GM18505 (cell line): ENCODE measurements around the gene IRF9.

Experiments
- ATAC-seq: cut with Tn5 transposase; IDR thresholded peaks from one replicate; pipeline ENCODE4 v1.9.1; 2021; ENCODE audit not compliant: unreplicated experiment
- POLR2A ChIP-seq: IDR thresholded peaks from 4 replicates; pipeline ENCODE4 v1.6.1; 2011; ENCODE audit warnings: borderline replicate concordance; ENCODE audit not compliant: insufficient read depth, insufficient read length; ENCODE audit errors: extremely low read depth

Gene IRF9

DNA sequence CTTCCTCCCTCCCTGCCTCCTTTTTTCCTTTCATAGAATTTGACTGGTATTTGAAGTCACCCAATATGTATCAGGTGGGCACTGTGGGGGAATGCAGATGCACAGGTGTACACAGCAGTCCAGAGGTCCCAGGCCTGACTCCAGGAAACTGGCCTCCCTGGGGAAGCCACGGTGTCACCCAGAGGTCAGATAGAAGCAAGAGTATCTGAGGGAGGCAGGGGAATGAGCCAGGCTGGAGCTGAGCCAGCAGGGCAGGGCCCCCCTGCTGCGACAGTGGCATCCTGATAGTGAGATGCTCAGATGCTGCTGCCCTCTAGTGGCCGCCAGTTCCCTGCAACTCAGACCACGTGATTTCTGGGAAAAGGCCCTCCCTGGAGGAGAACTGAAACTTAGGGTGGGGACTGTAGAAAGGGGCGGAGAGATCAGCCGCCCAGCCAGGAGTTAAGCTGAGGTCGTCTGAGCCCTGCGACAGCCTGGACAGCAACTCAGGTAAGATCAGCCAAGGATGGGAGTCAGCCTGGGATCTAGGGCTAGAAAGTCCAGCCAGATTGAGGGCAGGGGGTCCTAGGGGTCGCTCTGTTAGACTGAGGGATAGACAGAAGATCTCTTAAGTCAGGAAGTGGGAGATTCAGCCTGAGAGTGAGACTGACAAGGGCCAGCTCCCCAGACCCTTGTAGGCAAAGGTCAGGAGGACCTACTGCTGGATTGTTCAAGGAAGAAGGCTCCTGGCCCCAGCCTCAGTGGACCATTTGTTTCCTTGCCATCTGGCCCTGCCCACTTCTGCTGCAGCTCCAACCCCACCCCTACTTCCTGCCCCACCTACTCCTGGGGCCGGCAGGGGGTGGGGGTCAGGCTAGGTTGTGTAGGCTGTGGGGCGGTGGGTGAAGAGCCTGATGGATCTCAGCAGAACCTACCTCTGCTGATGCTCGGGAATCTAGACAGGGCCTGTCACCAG, at the start of gene IRF9:
IRF9 (plus strand) TSS at position 416 of the 955 bp plus-strand sequence. CDS start 880 bp downstream, outside the sequence.
- TF ChIP-seq POLR2A = peak; percentile 98
- ATAC-seq = peak; percentile 81

GRCh38 chr14:24113379-24113800, 47.7 kb upstream of the IRF9 start:
- no peak for TF ChIP-seq POLR2A
- no peak for ATAC-seq

DNA sequence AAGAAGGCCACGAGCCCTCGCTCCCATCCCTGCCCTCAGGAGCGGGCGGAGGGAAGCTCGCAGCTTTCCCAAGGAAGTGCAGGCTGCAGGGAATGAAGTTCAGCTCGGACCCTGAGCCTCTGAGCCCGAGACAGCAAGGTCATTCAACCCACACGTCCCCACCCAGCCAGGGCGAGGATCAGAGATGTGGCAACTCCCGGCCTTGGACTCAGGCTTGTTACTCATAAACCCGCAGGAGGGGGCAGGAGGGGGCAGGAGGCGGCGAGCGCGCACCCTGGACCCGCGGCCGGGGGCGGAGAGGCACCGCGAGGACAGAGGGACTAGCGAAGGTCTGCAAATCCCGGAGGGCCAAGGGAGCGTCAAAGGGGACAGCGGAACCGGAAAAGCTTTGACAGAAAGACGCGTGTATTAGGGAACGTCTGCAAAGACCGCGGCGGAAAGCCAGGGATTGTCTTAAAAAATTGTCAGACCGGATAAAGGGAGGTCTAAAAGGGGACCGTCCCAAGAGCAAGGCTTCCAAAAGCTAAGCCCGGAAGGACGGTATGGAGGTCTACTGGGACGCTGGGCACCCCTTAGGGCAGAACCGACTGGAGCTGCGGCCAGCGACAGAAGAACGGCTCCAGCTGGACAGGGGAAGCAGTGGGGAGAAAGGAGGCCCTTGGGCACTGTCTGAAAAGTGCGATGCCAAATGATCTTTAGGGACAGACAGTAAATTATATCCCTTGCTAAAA, 47.1 kb upstream of the IRF9 start:
- TF ChIP-seq POLR2A = peak; percentile 82
- peak; percentile 19 for ATAC-seq

DNA sequence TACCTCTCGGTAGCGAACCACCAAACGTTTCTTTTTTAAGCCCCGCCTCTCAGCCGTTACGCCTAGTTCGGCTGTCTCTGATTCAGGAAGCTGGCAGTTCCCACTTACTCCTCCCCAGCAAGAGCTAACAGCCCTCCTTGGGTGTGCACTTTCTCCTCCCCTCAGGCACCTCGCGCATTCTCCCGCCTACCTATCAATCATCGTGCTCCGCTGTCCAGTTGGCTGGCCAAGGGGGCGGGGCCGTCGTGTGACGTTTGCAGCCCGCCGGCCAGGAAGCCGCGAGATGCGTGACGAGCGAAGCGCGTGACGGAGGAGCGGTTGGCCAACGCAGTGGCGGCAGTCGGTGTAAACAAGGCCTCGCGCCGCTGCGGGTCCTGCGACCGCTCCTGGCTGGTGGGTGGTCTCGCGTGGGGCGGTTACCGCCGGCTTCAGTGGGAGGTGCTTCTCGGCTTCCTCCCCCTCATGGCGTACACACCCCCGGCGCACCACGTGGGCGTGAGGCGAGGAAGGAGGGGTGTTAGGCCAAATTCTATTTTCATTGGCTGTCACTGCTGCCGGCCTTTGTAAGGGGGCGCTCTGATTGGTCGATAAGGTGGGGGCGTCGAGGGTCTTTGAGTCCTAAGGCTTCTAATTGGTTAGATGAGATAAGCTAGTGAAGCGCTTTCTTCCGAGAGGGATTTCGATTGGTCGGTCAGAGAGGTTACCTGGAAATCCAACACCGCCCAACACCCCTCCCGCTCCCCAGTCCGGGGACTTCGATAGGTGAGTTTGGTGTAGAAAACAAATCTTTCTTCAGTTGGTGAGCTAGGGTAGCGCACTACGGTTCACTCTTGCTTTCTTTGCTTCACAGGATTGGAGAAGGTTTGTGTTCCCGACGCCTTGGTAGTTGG, 46.3 kb upstream of the IRF9 start, which contains the start of the genes DCAF11 and NRL:
DCAF11 (plus strand) TSS at position 246 of the 890 bp plus-strand sequence. CDS start 818 bp downstream, outside the sequence.
NRL (minus strand) TSS at position 418 of the 890 bp plus-strand sequence. CDS start 32,101 bp downstream, outside the sequence.
- TF ChIP-seq POLR2A = peak; percentile 72
- ATAC-seq = peak; percentile 80

GRCh38 chr14:24115422-24116127, 45.5 kb upstream of the IRF9 start:
- TF ChIP-seq POLR2A = no peak
- ATAC-seq = no peak

DNA sequence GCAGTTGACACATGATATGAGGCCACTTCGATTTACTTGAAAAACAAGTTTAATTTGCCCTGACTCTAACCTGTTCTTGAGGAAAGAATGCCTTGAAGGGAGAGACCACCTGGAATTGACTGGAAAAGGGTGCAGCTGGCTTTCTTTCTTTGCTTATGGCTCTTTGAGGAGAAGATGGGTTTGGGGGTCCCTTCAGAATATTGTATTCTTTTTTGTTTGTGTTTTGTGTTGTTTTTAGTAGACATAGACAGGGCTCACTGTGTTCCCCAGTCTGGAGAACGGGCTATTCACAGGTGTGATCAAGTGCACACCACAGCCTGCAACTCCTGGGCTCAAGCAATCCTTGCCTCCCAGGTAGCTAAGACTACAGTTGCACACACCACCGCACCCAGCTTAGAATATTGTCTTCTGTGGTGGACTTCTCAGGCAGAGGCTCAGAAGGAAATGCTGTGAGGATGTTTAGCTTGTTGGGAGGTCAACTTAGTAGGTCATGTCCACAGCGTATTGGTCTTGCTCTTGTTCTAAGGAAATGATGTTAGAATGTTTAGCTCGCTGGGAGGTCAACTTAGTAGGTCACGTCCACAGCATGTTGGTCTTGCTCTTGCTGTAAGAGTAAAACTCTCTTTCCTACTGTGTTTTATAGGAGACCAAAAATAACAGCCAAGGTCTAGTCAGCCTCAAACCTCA, 44.8 kb upstream of the IRF9 start:
- TF ChIP-seq POLR2A = no peak
- ATAC-seq = no peak

- TF ChIP-seq POLR2A = no peak
- ATAC-seq = no peak
These were observed 43.9 kb upstream of the IRF9 start for GRCh38 chr14:24117179-24117578.

DNA sequence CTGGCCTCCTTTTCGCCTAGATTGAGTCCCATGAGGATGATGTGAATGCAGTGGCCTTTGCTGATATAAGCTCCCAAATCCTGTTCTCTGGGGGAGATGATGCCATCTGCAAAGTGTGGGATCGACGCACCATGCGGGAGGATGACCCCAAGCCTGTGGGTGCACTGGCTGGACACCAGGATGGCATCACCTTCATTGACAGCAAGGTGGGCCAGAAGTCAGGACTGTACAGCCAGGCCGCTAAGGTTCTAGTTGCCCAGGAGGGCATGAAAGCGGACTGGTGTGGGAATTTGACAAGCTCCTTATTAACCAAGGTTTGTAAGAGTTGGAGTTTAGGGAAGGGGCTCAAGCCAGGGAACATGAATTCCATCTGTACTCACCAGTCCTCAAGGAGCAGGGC, 41.4 kb upstream of the IRF9 start:
- ATAC-seq = no peak
- TF ChIP-seq POLR2A = no peak

- no peak for ATAC-seq
- no peak for TF ChIP-seq POLR2A
These were observed 39.9 kb upstream of the IRF9 start for GRCh38 chr14:24121210-24121609.

GRCh38 chr14:24122416-24122815, 38.6 kb upstream of the IRF9 start:
- no peak for TF ChIP-seq POLR2A
- ATAC-seq = no peak

GRCh38 chr14:24122898-24123297, 38.2 kb upstream of the IRF9 start:
- ATAC-seq = no peak

GRCh38 chr14:24123424-24124417, 37.3 kb upstream of the IRF9 start:
- peak; percentile 40 for TF ChIP-seq POLR2A
- no peak for ATAC-seq

More at GRCh38 chr14:24122898-24123297, 38.2 kb upstream of the IRF9 start:
- no peak for TF ChIP-seq POLR2A
